GF-D8 (cell line): ENCODE measurements around the gene CLPSL1.
"Not testable (repeated sequence)": the region's sequence is repeated elsewhere in the genome, so short reads cannot be mapped to it uniquely, and the experiment has no call there.

Source experiments
- DNase-seq: peaks from one replicate; lab custom pipeline; 2025; lab: John Stamatoyannopoulos, UW

CLPSL1 gene, protein sequence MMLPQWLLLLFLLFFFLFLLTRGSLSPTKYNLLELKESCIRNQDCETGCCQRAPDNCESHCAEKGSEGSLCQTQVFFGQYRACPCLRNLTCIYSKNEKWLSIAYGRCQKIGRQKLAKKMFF

GRCh38 chr6:35780719-35781118 is at the start of gene CLPSL1:
Gene CLPSL1, plus strand, starts transcription at chr6:35781019. Its CDS starts 92 bp downstream, at chr6:35781111.
- DNase-seq, result no peak

DNA sequence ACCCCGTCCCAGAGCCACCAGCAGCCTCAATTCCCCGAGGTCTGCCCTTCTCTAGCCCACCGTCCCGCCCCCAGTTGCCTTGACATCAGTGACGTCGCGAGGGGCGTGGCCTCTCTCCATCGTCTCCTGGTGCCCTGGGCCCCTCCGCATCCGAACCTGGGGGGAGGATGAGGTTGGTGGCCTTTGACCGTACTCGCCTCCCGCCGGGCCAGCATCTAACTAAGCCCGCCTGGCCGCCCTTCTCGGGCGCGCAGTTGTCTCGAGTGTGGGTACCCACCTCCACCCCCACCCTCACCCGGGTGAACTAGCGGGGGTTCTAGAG is 49.4 kb upstream of the CLPSL1 start:
- peak; percentile 67 for DNase-seq

DNA sequence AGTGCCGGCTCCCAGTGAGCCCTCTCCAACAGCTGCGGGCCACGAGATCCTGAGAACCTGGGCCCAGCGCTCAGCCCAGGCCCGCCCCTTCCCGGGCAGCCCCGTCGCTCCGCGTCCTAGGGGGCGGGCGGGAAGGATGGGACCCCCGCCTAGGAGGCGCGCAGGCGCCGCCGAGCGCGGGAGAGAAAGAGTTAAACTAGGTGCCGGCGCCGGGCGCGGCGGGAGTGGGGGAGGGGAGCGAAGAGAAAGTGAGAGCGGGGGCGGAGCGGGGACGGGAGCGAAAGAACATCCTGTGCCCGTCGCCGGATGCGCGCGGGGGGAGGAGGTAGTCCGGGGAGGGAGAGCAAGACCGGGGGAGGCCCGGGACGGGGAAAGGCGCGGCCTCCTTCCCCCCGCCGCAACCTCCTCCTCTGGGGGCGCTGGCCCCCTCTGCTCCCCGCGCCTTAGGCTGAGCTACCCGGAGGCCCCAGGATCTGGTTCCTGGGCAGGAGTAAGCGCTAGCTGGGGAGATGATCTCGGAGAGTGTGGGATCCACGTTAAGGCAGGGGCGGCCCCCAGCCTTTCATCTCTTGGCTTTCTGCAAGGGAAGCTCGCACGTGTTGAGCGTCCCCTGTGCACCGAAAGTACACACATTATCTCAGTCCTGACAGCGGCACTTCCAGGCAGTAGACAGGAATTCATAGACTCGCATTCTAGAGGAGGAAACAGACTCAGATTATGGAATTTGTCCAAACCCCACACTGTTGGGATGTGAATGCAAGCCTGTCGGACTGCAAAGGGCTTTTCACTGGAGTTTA is 48.9 kb upstream of the CLPSL1 start:
- peak; percentile 70 for DNase-seq

GRCh38 chr6:35733633-35734032 is 47.2 kb upstream of the CLPSL1 start:
- no peak for DNase-seq

GRCh38 chr6:35734319-35734718 is 46.5 kb upstream of the CLPSL1 start:
- not testable (repeated sequence) for DNase-seq

- DNase-seq, result no peak
These were observed 45.4 kb upstream of the CLPSL1 start for GRCh38 chr6:35735452-35735851.

- peak; percentile 13 for DNase-seq
These were observed 44.4 kb upstream of the CLPSL1 start for GRCh38 chr6:35736253-35736894.

GRCh38 chr6:35736982-35737412 is 43.8 kb upstream of the CLPSL1 start, which contains the start of gene ARMC12:
Gene ARMC12, plus strand, starts transcription at chr6:35737032. Its CDS starts 77 bp downstream, at chr6:35737109.
- DNase-seq, result no peak

DNA sequence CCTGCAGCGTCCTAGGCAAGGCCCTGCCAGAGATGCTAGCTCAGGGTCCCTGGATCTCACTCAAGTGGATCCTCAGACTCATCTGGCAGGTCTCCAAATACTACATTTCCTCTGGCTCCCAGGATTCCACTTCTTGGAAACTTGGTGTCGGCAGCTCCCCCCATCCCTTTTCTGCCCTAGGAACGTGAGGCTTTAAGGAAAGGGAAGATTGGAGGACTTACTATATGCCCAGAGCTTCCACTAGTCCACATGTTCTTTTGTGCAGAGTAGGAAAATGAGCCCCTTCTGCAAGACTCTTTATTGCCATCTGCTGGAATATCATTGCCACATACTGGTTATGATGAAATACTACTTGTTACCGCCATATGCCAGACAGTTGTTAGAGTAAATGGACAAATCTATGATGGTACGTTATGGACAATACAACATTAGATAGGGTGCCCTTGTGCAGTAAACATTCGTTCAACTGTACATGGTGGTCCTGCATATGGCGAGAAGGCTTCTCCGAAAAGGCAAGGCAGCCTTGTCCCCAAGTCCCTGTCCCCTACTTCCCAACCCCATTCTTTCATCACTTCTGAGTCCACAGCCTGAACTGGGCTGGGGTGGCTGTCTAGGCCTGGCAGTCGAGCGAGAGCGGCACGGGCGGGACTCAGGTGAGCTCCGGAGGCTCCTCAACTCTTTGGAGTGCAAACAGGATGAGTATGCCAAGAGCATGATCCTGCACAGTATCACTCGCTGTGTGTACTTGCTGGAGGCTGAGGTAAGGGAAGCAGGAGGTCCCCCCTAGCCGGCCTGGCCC is 43.2 kb upstream of the CLPSL1 start:
- DNase-seq, result peak; percentile 64

DNA sequence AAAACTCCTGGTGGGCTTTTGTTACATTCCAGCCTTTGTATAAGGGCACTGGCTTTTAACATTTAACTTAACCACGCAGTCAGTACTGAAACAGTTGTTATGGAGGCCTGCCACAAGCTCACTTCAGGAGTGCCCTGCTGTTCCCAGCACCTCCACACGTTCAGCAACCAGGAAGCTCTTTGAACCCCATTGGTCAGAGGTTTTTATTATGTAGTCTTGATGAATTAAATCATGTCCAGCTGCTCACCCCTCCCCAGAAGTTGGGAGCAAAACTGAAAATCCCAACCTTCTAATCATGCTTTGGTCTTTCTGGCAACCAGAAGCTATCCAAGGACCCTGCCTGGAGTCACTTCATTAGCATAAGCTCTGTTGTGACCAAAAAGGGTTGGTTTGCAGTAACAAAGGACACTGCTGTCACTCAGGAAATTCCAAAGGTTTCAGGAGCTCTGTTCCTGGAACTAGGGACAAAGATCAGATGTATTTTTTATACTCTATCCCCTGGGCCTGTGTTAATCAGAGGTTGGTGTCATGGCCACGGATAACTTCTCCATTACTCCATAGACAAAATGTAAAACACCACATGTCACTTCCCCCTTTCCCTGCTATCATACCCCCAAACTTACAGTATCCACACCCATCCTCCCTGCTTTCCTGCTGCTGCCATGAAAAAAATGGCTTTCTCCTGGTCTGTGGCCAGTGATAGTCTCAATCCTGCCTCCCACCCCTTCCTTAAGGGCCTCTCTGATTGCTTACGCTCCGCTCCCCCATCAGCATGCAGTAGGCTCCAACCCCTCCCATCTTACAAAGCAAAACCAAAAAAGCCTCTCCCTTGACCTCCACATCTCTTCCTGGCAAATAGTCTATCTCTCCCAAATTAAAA is 40.9 kb upstream of the CLPSL1 start:
- no peak for DNase-seq

DNA sequence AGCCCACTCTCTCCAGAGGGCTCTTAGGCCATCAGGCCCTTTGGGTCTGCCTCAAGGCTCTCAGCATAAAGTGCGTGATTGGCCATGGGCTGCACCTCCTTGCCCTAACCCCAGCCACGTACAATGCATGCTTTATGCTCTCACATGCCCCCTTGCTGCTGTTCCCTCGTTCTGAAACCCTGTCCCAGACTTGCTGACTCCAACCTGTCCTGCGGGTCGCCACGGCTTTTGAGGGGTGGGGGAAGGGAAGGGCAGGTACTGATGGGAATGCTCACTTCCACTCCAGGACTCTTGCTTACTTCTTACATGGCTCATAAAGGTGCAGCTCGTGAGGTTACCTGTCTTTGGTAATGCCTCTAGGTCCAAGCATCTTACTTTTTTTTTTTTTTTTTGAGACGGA is 38.0 kb upstream of the CLPSL1 start:
- DNase-seq, result no peak

GRCh38 chr6:35745509-35745908 is 35.3 kb upstream of the CLPSL1 start:
- DNase-seq, result peak; percentile 8

- DNase-seq, result no peak
These were observed 34.3 kb upstream of the CLPSL1 start for GRCh38 chr6:35746516-35746915.

- no peak for DNase-seq
These were observed 32.9 kb upstream of the CLPSL1 start for GRCh38 chr6:35747877-35748276.

- no peak for DNase-seq
These were observed 30.3 kb upstream of the CLPSL1 start for GRCh38 chr6:35750557-35750956.

- DNase-seq, result no peak
These were observed 29.2 kb upstream of the CLPSL1 start for GRCh38 chr6:35751594-35751993.

- no peak for DNase-seq
These were observed 28.5 kb upstream of the CLPSL1 start for GRCh38 chr6:35752330-35752729.

DNA sequence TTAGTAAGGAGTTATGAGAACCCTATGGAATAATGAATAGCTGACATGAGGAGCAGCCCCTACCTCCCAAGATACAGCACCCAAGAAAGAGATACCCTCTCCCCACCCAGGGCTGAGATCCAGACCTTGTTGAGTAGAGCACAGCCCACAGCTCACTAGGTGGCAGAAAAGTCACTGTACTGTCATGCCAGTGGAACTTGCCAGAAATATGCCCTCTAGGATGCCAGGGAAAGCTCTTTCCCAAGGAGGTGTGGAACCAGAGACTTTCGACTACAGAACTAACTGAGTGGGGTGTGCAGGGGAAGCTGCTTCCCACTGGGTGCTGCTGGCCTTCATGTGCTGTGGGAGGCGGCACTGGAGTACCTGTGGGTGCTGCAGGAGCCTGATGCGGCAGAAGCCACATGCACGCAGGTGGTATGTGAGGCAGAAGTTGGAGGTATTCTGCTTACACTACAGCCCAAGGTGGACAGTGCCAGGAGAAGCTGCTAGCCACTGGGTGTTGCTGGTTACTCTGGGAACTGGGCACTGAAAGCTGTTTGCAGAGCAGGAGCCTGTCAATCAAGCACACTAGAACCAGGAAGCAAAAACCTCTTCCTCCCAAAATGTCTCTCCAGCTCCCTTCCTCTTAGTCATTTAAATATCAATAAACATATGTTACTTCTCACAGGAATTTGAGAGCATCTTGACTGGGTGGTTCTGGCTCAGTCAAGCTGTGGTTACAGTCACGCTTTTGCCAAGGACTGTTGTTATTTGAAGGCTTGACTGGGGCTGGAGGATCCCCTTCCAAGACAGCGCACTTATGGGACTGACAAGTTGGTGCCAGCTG is 26.2 kb upstream of the CLPSL1 start:
- DNase-seq, result no peak

DNA sequence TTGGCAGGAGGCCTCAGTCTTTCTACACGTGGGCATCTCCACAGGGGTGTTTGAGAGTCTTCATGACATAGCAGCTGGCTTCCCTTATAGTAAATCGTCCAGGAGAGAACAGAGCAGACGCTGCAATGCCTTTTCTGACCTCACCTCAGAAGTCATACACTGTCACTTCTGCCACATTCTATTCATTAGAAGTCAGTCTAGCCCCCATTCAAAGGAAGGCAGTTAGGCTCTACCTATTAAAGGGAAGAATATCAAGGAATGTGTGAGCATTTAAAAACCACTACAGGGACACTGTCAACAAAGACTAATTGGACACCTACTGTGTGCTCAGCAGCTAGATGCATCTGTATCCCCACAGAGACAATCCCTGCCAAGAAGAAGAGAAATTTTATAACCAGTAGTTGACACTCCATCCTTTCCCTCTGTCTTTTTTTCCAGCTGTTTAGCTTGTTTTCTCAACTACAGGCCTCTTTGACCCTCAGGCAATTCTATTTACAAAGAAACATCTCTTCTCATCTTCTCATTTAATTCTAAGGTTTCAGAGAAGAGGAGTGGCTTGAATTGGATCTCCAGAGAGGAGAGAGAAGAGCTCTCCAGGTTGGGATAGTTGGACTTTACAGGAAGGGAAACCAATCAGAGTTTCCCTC is 25.4 kb upstream of the CLPSL1 start:
- no peak for DNase-seq
